GM19468 (cell line): ENCODE results near the gene PRODH2.

Experiments
- ATAC-seq: cut with Tn5 transposase; IDR thresholded peaks from one replicate; pipeline ENCODE4 v1.9.1; 2021; ENCODE audit warnings: mild to moderate bottlenecking, moderate library complexity, moderate number of reproducible peaks; ENCODE audit not compliant: unreplicated experiment; ENCODE audit errors: extremely low read depth

The PRODH2 gene, protein sequence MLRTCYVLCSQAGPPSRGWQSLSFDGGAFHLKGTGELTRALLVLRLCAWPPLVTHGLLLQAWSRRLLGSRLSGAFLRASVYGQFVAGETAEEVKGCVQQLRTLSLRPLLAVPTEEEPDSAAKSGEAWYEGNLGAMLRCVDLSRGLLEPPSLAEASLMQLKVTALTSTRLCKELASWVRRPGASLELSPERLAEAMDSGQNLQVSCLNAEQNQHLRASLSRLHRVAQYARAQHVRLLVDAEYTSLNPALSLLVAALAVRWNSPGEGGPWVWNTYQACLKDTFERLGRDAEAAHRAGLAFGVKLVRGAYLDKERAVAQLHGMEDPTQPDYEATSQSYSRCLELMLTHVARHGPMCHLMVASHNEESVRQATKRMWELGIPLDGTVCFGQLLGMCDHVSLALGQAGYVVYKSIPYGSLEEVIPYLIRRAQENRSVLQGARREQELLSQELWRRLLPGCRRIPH

DNA sequence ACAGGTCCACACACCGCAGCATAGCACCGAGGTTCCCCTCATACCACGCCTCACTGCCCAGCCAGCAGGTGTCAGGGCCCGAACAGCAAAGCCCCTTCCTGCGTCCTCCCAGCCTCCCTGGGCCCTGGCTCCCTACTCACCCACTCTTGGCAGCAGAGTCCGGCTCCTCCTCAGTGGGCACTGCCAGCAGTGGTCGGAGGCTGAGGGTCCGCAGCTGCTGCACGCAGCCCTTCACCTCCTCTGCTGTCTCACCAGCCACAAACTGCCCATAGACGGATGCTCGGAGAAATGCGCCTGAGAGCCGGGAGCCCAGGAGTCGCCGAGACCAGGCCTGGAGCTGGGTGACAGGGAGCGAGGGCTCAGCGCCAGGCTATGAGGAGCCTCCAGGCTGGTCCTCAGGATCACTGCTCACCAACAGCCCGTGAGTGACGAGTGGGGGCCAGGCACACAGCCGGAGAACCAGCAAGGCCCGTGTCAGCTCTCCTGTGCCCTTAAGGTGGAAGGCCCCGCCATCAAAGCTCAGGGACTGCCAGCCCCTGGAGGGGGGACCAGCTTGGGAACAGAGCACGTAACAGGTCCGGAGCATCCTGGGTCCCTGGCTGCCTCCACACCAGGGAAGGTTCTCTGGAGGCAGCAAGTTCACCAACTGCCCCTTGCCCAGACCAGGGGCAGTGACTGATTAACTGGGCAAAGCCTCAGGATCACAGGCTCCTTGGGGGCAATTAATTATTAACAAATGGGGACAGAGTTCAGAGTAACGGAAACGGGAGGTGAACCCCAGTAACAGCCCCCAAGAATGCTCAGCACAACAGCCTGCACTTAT is at the start of gene PRODH2:
Gene PRODH2, minus strand, starts transcription at position 626 of the 823 bp plus-strand sequence. Its CDS starts 40 bp downstream, at position 586.
- no peak for ATAC-seq

DNA sequence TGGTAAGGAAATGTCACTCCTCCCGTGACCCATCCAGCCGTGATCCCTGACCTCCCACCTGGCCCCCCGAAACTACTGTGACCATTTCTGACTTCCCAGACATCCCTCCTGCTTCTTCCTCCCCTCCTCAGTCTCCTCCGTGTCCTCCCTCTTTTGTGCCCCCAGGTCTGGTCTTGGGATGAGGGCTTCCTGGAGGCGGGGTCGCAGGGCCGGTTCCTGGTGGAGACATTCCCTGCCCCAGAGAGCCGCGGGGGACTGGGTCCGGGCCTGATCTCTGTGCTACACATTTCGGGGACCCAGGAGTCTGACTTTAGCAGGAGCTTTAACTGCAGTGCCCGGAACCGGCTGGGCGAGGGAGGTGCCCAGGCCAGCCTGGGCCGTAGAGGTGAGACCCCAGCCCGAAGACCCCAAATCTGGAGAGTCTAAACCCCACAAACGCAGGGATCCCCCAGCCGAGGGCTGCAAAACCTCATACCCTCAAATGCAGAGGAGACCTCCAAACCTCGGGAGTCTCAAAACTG is 49.1 kb upstream of the PRODH2 start:
- no peak for ATAC-seq

DNA sequence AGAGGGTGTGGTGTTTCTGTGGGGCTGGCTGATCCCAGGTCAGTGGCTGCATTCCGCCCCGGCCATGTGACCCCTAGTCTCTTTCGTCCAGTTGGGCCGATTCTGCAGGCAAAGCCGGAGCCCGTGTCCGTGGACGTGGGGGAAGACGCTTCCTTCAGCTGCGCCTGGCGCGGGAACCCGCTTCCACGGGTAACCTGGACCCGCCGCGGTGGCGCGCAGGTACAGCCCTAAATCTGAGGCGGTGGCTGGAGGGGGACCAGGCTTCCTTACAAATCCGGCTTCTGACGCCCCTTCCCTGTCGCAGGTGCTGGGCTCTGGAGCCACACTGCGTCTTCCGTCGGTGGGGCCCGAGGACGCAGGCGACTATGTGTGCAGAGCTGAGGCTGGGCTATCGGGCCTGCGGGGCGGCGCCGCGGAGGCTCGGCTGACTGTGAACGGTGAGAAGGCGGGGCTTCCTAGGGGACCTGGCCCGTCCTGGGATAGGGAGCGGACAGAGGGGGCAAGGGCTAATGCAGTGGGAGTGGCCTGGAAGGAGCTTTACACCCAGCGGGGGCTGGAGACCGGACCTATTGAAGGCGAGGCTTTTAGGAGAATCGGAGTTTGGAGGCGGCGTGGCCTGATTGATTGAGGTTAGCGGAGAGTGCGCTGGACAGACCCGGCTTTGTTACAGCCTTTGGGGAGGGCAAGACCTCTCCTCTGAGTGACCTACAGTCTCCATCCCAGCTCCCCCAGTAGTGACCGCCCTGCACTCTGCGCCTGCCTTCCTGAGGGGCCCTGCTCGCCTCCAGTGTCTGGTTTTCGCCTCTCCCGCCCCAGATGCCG is 48.4 kb upstream of the PRODH2 start:
- no peak for ATAC-seq

DNA sequence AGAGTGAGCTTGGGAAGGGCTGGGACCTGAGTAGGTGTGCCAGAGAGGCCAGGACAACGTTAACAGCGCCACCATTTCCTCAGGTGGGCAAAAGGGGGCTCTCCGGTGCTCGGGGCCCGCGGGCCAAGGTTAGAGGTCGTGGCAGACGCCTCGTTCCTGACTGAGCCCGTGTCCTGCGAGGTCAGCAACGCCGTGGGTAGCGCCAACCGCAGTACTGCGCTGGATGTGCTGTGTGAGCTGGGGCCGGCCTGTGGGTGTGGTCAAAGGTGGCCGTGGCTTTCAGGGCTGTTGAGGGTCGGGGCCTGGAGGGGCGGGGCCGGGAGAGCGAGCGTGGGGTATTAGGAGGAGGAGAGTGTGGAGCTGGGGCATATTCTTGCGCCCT is 47.8 kb upstream of the PRODH2 start:
- ATAC-seq = no peak

DNA sequence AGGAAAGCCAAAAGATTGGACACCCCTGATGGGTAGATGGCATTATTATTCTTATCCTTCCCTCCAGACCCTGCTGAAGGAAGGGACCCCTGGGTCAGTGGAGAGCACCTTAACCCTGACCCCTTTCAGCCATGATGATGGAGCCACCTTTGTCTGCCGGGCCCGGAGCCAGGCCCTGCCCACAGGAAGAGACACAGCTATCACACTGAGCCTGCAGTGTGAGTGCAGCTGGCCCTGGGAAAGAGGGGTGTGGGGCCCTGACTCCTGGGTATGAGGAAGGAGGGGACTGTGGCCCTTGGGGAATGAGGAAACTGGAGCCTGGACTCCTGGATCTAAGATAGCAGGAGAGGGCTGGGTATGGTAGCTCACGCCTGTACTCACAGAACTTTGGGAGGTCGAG is 46.8 kb upstream of the PRODH2 start:
- no peak for ATAC-seq

DNA sequence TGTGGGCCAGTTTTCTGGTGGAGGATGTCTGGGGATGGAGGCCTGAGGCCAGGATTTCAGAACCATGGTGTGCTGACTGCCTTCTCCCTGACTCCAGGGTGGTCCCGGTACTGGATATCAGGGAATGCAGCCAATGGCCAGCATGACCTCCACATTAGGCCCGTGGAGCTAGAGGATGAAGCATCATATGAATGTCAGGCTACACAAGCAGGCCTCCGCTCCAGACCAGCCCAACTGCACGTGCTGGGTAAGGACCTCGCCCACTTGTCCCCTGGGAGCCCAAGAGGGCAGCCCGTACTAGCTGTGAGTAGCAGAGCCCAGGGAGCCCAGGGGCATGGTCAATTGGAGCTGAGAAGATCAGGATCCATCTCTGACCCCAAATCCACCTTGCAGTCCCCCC is 45.7 kb upstream of the PRODH2 start:
- no peak for ATAC-seq

DNA sequence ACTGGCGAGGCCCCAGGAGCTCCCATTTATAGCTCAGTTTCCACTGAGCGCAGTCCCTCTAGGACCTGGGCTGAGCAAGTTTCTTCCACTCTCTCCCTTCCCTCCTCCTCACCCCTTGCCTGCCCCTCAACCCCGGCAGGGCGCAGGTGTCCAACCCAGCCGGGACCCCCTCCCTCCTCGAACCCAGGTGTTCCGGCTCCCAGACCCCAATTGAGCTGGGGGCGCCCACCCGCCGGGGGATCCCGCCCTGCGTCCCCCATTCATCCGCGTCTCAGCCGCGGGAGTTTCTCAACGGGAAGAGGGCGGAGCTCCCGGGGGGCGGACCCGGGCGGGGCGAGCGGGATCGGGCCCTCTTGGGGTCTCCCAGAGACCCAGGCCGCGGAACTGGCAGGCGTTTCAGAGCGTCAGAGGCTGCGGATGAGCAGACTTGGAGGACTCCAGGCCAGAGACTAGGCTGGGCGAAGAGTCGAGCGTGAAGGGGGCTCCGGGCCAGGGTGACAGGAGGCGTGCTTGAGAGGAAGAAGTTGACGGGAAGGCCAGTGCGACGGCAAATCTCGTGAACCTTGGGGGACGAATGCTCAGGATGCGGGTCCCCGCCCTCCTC is 44.0 kb upstream of the PRODH2 start, which contains the start of gene KIRREL2:
Gene KIRREL2, plus strand, starts transcription at position 366 of the 604 bp plus-strand sequence. Its CDS starts 209 bp downstream, at position 575.
- no peak for ATAC-seq

DNA sequence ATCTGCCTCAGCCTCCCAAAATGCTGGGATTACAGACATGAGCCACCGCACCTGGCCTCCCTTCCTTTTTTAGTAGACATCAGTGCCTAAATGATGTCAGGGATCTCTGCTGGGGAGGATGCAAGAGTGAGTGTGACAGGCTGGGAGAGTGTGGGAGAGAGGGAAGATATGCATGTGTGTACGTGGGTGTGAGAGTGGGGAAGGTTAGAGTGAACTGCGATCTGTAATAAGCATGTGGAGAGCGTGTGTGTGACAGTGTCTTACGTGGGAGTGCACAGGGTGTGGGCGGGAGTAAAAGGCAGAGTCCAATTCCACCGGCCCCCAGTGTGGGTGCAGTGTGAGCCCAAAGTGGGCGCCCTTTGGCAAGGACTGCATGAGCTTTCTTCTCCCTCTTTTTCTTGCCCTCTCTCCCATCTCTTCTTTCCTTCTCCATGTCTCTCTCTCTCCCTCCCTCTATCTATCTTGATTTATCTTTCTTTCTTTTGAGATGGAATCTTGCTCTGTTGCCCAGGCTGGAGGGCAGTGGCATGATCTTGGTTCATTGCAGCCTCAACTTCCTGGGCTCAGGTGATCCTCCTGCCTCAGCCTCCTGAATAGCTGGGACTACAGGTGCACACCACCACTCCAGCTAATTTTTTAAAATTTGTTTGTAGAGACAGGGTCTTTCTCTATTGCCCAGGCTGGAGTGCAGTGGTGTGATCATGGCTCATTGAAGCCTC is 40.6 kb upstream of the PRODH2 start:
- ATAC-seq = no peak

DNA sequence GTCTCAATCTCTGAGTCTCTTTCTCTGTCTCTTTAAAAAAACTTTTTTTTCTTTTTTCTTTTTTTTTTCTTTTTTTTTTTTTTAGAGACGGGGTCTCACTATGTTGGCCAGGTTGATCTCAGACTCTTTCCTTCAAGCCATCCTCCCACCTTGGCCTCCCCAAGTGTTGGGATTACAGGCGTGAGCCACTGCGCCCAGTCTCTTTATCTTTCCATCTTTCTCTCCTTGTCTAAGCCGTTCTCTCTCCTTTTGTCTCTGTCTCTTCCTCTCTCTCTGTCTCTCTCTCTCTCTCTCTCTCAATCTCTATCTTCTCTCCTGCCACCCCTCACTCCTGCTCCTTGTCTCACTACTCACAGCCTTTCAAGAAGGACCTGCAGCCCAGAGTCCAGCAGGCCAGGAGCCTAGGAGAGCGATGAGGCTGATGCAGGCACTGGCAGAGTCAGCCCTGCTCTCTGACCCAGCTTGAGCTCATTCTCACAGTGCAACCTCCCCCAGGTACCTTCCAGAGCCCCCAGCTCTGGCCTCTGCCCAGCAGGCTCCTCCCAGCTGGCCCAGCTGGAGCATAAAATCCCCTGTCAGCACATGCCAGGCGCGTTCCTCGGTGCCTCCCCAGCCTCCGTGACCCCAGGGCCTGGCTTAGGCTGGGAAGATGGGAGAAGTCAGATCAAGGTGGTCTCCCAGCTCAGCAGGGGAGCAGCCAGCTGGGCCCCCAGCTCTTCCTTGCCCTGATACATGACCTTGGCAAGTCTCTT is 39.6 kb upstream of the PRODH2 start, which contains the start of gene NPHS1:
Gene NPHS1, minus strand, starts transcription at position 476 of the 752 bp plus-strand sequence. CDS start 667 bp downstream, outside the sequence.
- no peak for ATAC-seq

DNA sequence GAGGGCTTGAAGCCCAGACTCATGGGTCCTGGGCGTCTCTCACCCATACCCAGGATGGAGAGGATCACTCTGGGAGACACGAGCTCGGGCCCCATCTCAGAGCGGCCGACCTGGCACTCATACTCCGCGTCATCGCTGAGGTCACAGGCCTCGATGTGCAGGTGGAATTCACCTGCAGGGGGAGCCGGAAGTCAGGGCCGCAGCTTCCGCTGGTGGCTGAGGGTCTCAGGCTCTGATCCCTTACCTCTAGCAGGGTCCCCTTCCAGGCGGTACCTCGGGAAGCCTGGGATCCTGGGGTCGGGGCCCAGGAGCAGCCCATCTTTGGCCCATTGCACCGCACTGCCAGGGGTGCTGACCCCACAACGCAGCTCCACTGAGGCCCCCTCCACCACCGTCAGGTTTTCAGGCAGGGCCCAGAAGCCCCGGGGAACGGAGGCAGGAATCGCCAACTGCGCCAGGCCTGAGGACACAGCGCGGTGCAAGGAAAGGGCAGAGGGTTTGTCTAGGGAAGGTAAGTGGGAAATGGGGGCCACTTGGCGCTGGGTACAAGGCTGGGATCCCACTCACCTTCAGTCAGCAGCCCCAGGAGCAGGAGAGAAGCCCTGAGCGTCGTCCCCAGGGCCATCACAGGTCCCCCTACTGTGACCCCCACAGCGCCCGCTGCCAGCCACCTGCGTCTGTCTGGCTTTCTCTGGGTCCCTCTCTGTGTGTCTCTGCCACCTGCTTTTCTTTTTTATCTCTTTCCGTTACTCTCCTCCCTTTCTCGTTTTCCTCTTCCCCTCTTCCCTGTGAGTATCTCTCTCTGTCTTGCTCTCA is 38.8 kb upstream of the PRODH2 start:
- no peak for ATAC-seq

DNA sequence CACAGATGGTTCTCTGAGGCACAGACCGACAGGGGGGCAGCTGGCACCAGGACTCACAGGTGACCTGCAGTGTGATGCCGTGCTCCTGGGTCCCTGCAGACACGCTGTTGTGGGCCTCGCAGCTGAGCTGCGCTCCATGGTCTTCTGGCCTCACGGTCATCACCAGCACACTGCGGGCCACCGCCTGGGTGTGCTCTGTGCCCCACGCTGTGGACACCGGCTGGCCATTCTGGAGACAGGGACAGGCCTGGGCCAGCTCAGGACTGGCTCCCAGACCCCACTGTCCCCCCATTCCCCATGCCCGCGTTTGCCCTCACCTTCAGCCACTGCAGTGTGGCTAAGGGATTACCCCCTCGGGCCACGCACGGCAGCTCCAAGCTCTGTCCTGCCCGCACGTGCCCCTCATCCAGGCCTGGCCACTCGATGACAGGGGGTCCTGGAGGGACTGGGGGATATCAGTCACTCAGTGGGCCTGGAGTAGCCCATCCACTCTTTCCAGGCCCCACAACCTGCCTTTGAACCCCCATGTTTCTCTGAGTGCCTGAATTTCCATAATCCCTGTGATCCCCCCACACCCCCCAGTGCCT is 36.4 kb upstream of the PRODH2 start:
- ATAC-seq = no peak

DNA sequence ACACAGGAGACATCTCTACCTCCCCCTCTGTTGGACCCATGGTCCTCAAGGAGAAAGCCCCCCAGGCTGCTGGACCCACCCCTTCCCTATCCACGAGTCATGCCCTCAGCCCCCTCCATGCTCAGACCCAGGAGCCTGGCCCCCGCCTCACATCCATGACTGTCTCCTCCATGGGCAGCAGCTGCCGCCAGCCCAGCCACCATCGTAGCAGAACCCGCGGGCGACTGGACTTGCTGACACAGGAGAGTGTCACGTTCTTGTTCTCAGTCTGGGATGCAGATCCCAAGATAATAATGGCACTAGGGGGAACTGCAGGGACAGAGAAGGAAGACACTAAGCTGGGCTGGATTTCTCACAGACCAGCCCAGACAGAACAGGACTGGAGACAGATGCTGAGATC is 35.8 kb upstream of the PRODH2 start:
- no peak for ATAC-seq

DNA sequence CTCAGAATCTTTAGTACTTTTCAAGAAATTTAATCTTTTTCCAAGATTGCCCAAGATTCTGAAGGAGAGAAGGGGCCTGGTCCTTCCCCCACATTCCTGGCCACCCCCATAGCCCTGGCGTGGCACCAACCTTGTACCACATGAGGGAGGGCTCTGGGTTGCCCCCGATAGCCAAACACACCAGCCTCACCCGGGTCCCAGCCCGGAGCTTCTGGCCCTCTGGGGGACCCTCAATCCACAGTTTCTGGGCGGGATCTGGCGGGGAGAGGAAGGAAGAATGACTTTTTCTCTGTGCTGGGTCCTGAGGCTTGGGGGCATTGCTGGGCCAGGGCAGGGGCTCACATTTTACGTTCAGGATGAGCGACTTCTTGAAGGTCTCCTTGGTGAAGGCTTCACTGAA is 35.3 kb upstream of the PRODH2 start:
- ATAC-seq = no peak

DNA sequence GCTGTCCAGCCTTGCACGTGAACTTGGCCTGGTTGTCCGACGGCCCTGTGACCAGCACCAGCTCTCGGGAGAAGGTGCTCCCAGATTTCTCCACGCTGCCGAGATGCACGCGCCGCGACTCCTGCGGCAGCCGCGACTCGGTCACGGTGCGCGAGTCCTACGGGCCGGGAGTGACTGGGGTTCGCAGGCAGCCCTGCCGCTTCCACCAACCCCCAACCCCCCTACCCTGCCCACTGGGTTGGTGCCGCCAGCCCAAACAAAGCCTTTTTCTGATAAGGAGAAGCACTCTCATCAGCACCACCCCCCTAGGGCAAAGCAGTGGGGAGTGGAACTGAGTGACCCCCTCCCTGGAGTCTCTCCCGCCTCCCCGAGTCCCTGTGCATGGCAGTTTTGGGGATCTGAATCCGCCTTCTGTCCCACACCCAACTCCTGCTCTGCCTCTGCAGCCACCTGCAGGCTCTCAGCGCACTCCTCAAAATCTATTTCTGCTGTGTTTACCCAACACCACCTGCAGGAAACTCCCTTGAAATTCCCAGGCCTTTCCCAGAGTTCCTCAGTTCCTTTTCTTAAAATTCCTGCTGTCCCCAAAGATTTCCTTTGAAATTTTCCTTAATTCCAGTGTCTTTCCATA is 33.5 kb upstream of the PRODH2 start:
- no peak for ATAC-seq

DNA sequence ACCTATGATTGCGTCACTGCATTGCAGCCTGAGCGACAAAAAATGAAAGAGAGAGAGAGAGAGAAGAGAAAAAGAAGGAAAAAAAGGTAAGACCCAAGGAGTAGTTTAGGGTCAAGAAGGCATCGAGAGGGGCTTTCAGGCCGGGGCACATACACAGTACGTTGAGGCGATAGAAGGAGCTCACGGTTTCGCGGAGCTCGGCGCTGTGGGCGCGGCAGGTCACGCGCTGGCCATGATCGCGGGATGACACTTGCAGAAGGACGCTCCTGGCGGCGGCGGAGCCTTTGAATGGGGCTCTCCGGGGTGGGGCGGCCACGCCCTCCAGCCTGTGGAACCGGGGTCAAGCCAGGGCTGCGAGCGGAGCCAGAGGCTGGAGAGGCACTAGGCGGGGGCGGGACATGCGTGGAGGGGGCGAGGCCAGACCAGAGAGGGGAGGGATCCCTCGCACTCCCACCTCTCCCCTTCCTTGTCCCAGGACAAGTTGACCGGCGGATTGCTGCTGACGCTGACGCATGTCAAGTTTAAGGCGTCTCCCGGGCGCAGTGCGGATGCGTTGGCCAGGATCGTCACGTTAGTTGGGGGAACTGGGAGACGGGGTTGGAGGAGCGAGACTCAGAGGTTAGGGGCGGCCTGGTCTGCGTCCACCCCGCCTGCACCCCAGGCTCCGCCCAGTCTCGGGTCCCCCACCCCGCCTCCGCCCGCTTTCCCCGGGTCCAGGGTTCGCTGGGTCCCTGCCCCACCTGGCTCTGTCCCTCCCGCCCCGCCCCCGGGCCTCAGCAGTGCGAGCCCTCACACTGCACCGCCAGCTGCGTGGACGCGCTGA is 32.8 kb upstream of the PRODH2 start:
- no peak for ATAC-seq
